Common myeloid progenitor, CD34-positive (primary cell): ENCODE data around the gene NR6A1. TPM values are rescaled to one million over a fixed set of nuclear protein-coding genes. Genes with fewer than 3 reads are reported as not detected.

Source experiments
- CTCF ChIA-PET: fragments of 350-600 bp; sonication (Branson Sonifier 250); formaldehyde crosslinking; loops from one replicate; lab custom pipeline; 2021; ENCODE audit warnings: antibody characterized with exemption; lab: Charles Lee
- POLR2A ChIA-PET: fragments of 350-600 bp; sonication (Branson Sonifier 250); formaldehyde crosslinking; loops from one replicate; lab custom pipeline; 2021; ENCODE audit warnings: antibody characterized with exemption; lab: Charles Lee
- DNase-seq, 3 donors: peaks; one replicate each; pipeline versions ENCODE4 v3.0.0 to v3.0.0-alpha.2; 2013
- H3K27ac ChIP-seq, 2 experiments: 1 replicate in 1 of 2; 2 replicates in 1 of 2; pipeline ENCODE4 v1.7.0; 2013; ENCODE audit warnings: inconsistent platforms in 2 of 2, low read length in 2 of 2, mild to moderate bottlenecking in 2 of 2, low read depth in 1 of 2, moderate library complexity in 1 of 2; ENCODE audit not compliant: severe bottlenecking in 2 of 2, insufficient read depth in 1 of 2, poor library complexity in 1 of 2
- H3K27me3 ChIP-seq, 5 experiments: replicated peaks in 2 of 5; 1 replicate in 3 of 5; 2 replicates in 2 of 5; pipeline versions ENCODE4 v1.6.1 to v1.7.0; 2013; ENCODE audit warnings: low read length in 4 of 5, mild to moderate bottlenecking in 2 of 5, moderate library complexity in 2 of 5, inconsistent platforms in 1 of 5; ENCODE audit not compliant: insufficient read depth in 5 of 5, control insufficient read depth in 4 of 5
- H3K36me3 ChIP-seq, 4 experiments: 1 replicate in 2 of 4; 2 replicates in 2 of 4; pipeline versions ENCODE4 v1.6.1 to v1.7.0; 2013; ENCODE audit warnings: low read length in 3 of 4, control low read depth in 1 of 4, mild to moderate bottlenecking in 1 of 4; ENCODE audit not compliant: control insufficient read depth in 4 of 4, insufficient read depth in 4 of 4
- H3K4me1 ChIP-seq, 4 experiments: 1 replicate in 3 of 4; 2 replicates in 1 of 4; pipeline versions ENCODE4 v1.6.1 to v1.7.1; 2013; ENCODE audit warnings: low read length in 3 of 4, mild to moderate bottlenecking in 3 of 4, control low read depth in 1 of 4, inconsistent platforms in 1 of 4, moderate library complexity in 1 of 4; ENCODE audit not compliant: control insufficient read depth in 4 of 4, insufficient read depth in 4 of 4; ENCODE audit errors: control extremely low read depth in 1 of 4
- H3K4me3 ChIP-seq, 7 experiments: 1 replicate in 4 of 7; 2 replicates in 3 of 7; pipeline versions ENCODE4 v1.5.1 to v1.7.0; 2013; ENCODE audit warnings: mild to moderate bottlenecking in 7 of 7, low read length in 6 of 7, moderate library complexity in 6 of 7, inconsistent platforms in 2 of 7, low read depth in 2 of 7, control low read depth in 1 of 7; ENCODE audit not compliant: insufficient read depth in 4 of 7, control insufficient read depth in 1 of 7; ENCODE audit errors: extremely low read depth in 1 of 7
- H3K9me3 ChIP-seq, 5 experiments: 1 replicate in 4 of 5; 2 replicates in 1 of 5; pipeline versions ENCODE4 v1.6.1 to v1.7.1; 2013; ENCODE audit warnings: low read length in 4 of 5, mild to moderate bottlenecking in 2 of 5, inconsistent platforms in 1 of 5, low read depth in 1 of 5, moderate library complexity in 1 of 5; ENCODE audit not compliant: control insufficient read depth in 4 of 5, insufficient read depth in 2 of 5; ENCODE audit errors: control extremely low read depth in 1 of 5
- WGBS: methylation state at CpG from one replicate; pipeline ENCODE4 v1.1.5; 2013; ENCODE audit not compliant: insufficient coverage; 5-methylcytosine and 5-hydroxymethylcytosine counted together
- polyA plus RNA-seq: library from polyadenylated mRNA; unstranded; fragments of 120-200 nt; gene quantifications from one replicate; pipeline ENCODE4 v1.2.1, GENCODE V29; 2013

The NR6A1 gene
- 4.9 TPM for polyA plus RNA-seq

GRCh38 chr9:124771021-124771866 is at the start of gene NR6A1:
TSS of gene NR6A1 (minus strand) at chr9:124771311.
- peak; percentile 96 to 98 (median 98) for DNase-seq
- ChIA-PET CTCF (interaction anchor here (0.6 to 13.9 kb wide), 11 partner anchors 9 to 936 kb away, joined by 3 to 547 read pairs (median 4); partner anchors contain the start of genes ARPC5L, MAPKAP1, RPL35 and WDR38), POLR2A (interaction anchor here (0.5 to 1.1 kb wide), 3 partner anchors 30 to 91 kb away, joined by 3 to 5 read pairs (median 4); partner anchors contain the start of genes ARPC5L and RPL35)
- 0% methylated on average over 58 of the region's 82 CpGs for WGBS
- Histone ChIP-seq H3K4me1 (peaks cover 13 to 57% (median 34%) of the 10 kb centered on the region in 4 experiments), H3K27ac (peak within 1 kb of the TSS; percentile 94 to 97), H3K4me3 (peak within 1 kb of the TSS; percentile 85 to 98 (median 92)), H3K27me3 (peaks cover 0 to 5% (median 0%) of the 10 kb centered on the region in 5 experiments), H3K9me3 (no peaks in the 10 kb centered on the region), H3K36me3 (no peaks in the 10 kb centered on the region)

- 76% methylated on average over 18 of the region's 18 CpGs for WGBS
- peak in 2 of 3 donors; percentile 31 to 63 for DNase-seq
- POLR2A ChIA-PET = no interaction called here
- CTCF ChIA-PET = interaction anchor here (1.3 to 2.2 kb wide), 5 partner anchors 10 to 46 kb away, joined by 3 to 9 read pairs (median 5); no protein-coding TSS in a partner anchor
- H3K27me3 ChIP-seq = no peaks in the 10 kb centered on the region
- H3K27ac ChIP-seq = no peak overlapping the region
- peaks cover 0 to 6% (median 2%) of the 10 kb centered on the region in 4 experiments for H3K4me1 ChIP-seq
- H3K36me3 ChIP-seq = no peaks in the 10 kb centered on the region
- H3K9me3 ChIP-seq = no peaks in the 10 kb centered on the region
- H3K4me3 ChIP-seq = no peak overlapping the region
These were observed 47.5 kb upstream of the NR6A1 start for GRCh38 chr9:124818431-124819281.

- H3K4me3 ChIP-seq = no peak overlapping the region
These were observed 44.5 kb upstream of the NR6A1 start for GRCh38 chr9:124815601-124816000.

GRCh38 chr9:124814164-124814535 is 43.0 kb upstream of the NR6A1 start:
- H3K27me3 ChIP-seq = no peaks in the 10 kb centered on the region
- no peak for DNase-seq
- H3K9me3 ChIP-seq = no peaks in the 10 kb centered on the region
- ChIA-PET CTCF (interaction anchor here (0.6 to 1.5 kb wide), 3 partner anchors 15 to 36 kb away, joined by 3 read pairs; no protein-coding TSS in a partner anchor), POLR2A (no interaction called here)
- H3K4me3 ChIP-seq = no peak overlapping the region
- H3K27ac ChIP-seq = no peak overlapping the region
- 96% methylated on average over 5 of the region's 5 CpGs for WGBS
- no peaks in the 10 kb centered on the region for H3K36me3 ChIP-seq
- H3K4me1 ChIP-seq = peaks cover 0 to 8% (median 2%) of the 10 kb centered on the region in 4 experiments

More at GRCh38 chr9:124815601-124816000, 44.5 kb upstream of the NR6A1 start:
- WGBS = 100% methylated on average over 3 of the region's 5 CpGs
- Histone ChIP-seq H3K9me3 (no peaks in the 10 kb centered on the region), H3K27me3 (no peaks in the 10 kb centered on the region), H3K27ac (no peak overlapping the region), H3K4me1 (peaks cover 0 to 8% (median 2%) of the 10 kb centered on the region in 4 experiments), H3K36me3 (no peaks in the 10 kb centered on the region)
- ChIA-PET CTCF (interaction anchor here (0.6 to 1.1 kb wide), 4 partner anchors 13 to 219 kb away, joined by 3 read pairs; no protein-coding TSS in a partner anchor), POLR2A (no interaction called here)
- no peak for DNase-seq

GRCh38 chr9:124813501-124814163 is 42.5 kb upstream of the NR6A1 start:
- Histone ChIP-seq H3K27me3 (no peaks in the 10 kb centered on the region), H3K4me1 (peaks cover 0 to 8% (median 1%) of the 10 kb centered on the region in 4 experiments), H3K27ac (no peak overlapping the region), H3K9me3 (no peaks in the 10 kb centered on the region), H3K36me3 (no peaks in the 10 kb centered on the region), H3K4me3 (no peak overlapping the region)
- WGBS = 95% methylated on average over 11 of the region's 11 CpGs
- ChIA-PET POLR2A (no interaction called here), CTCF (interaction anchor here (0.6 to 1.5 kb wide), 4 partner anchors 16 to 40 kb away, joined by 3 read pairs; partner anchors contain the start of gene WDR38)
- DNase-seq = no peak

- WGBS = 100% methylated on average over 7 of the region's 7 CpGs
- peaks cover 0 to 4% (median 0%) of the 10 kb centered on the region in 4 experiments for H3K4me1 ChIP-seq
- no peaks in the 10 kb centered on the region for H3K27me3 ChIP-seq
- ChIA-PET POLR2A (no interaction called here), CTCF (interaction anchor here (0.9 kb wide), 1 partner anchor 40 kb away, joined by 3 read pairs; the partner anchor contains the start of gene WDR38)
- no peak overlapping the region for H3K27ac ChIP-seq
- H3K4me3 ChIP-seq = no peak overlapping the region
- H3K9me3 ChIP-seq = no peaks in the 10 kb centered on the region
- no peak for DNase-seq
- H3K36me3 ChIP-seq = no peaks in the 10 kb centered on the region
These were observed 41.9 kb upstream of the NR6A1 start for GRCh38 chr9:124813041-124813440.
